GM18907 (cell line): ENCODE results near the gene TMPO.
"Not testable (repeated sequence)": the region's sequence is repeated elsewhere in the genome, so short reads cannot be mapped to it uniquely, and the experiment has no call there.

Experiments used
- ATAC-seq: cut with Tn5 transposase; IDR thresholded peaks from one replicate; pipeline ENCODE4 v1.9.1; 2021; ENCODE audit warnings: mild to moderate bottlenecking, moderate library complexity; ENCODE audit not compliant: unreplicated experiment

Gene TMPO

DNA sequence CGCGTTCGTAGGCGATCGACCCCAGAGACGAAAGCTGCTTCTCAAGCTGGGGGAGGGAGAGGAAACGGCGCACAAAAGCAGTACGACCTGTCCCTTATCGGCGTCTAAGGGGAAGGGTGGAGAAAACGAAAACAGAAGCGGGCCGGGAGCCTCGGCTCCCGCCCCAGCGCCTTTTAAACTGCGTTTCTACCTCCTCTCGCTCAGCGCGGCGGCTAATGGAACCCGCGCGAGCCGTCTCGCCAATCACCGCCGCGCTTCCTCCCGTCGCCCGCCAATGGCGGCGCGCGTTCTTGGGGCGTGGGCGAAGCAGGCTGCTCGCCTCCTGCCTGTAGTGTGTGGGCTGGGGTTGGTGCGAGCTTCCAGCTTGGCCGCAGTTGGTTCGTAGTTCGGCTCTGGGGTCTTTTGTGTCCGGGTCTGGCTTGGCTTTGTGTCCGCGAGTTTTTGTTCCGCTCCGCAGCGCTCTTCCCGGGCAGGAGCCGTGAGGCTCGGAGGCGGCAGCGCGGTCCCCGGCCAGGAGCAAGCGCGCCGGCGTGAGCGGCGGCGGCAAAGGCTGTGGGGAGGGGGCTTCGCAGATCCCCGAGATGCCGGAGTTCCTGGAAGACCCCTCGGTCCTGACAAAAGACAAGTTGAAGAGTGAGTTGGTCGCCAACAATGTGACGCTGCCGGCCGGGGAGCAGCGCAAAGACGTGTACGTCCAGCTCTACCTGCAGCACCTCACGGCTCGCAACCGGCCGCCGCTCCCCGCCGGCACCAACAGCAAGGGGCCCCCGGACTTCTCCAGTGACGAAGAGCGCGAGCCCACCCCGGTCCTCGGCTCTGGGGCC, at the start of gene TMPO:
Gene TMPO (plus strand): TSS at position 304 of the 824 bp plus-strand sequence. CDS start 278 bp downstream, at position 582.
- ATAC-seq = peak; percentile 84

- ATAC-seq = no peak
Measured at GRCh38 chr12:98465950-98466602, 49.3 kb upstream of the TMPO start.

GRCh38 chr12:98466640-98467400, 48.6 kb upstream of the TMPO start:
- no peak for ATAC-seq

- no peak for ATAC-seq
Measured at GRCh38 chr12:98469109-98469508, 46.3 kb upstream of the TMPO start.

GRCh38 chr12:98470469-98471082, 44.8 kb upstream of the TMPO start:
- ATAC-seq = peak; percentile 75

- ATAC-seq = peak; percentile 10
Measured at GRCh38 chr12:98471085-98471484, 44.3 kb upstream of the TMPO start.

- no peak for ATAC-seq
Measured at GRCh38 chr12:98475565-98475908, 39.9 kb upstream of the TMPO start.

DNA sequence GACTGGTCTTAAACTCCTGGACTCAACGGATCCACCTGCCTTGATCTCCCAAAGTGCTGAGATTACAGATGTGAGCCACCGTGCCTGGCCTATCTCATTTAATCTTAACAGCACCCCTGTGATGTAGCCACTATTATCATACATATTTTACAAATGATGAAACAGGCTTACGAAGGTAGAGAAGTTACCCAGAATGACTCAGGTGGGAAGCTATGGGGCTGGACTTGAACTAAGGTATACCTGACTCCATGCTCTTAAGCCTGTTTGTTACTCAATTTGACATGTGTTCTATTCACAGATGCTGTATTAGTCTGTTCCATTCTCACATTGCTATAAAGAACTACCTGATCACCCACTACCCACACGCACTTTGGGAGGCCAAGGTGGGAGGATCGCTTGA, 36.8 kb upstream of the TMPO start:
- no peak for ATAC-seq

GRCh38 chr12:98483621-98484503, 31.5 kb upstream of the TMPO start:
- no peak for ATAC-seq

- ATAC-seq = no peak
Measured at GRCh38 chr12:98485792-98486340, 29.5 kb upstream of the TMPO start.

DNA sequence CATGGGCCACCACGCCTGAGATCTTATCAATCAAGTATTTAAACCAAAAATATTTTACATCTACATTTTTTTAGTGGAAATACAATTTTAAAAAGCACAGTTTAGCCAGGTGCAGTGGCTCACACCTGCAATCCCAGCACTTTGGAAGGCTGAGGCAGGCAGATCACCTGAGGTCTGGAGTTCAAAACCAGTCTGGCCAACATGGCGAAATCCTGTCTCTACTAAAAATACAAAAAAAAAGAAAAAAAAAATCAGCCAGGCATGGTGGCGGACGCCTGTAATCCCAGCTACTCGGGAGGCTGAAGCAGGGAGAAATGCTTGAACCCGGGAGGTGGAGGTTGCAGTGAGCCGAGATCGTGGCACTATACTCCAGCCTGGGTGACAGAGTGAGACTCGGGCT, 27.0 kb upstream of the TMPO start:
- not testable (repeated sequence) for ATAC-seq

DNA sequence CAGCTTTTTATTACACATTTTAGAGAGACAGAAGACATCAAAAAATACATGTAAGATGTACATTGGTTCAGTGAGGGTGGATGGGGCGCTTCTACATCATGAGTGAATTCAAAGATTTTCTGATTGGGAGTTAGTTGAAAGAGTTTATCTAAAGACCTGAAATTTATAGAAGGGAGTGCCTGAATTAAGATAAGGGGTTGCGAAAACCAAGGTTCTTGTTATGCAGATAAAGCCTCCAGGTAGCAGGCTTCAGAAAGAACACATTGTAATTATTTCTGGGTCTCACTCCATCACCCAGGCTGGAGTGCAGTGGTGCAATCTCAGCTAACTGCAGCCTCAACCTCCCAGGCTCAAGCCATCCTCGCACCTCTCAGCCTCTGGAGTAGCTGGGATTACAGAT, 26.2 kb upstream of the TMPO start:
- ATAC-seq = no peak

GRCh38 chr12:98490501-98491453, 24.6 kb upstream of the TMPO start:
- peak; percentile 92 for ATAC-seq

- no peak for ATAC-seq
Measured at GRCh38 chr12:98492580-98493140, 22.7 kb upstream of the TMPO start.

DNA sequence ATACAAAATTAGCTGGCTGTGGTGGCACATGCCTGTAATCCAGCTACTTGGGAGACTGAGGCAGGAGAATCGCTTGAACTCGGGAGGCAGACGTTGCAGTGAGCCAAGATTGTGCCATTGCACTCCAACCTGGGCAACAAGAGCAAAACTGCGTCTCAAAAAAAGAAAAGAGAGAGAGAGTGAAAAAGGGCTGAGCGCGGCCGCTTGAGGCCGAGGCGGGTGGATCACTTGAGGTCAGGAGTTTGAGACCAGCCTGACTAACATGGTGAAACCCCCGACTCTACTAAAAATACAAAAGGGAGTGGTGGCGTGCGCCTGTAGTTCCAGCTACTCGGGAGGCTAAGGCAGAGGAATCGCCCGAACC, 14.1 kb upstream of the TMPO start:
- ATAC-seq = not testable (repeated sequence)

- peak; percentile 59 for ATAC-seq
Measured at GRCh38 chr12:98503342-98503591, 12.1 kb upstream of the TMPO start.

- peak; percentile 83 for ATAC-seq
Measured at GRCh38 chr12:98503592-98504367, 11.6 kb upstream of the TMPO start.

DNA sequence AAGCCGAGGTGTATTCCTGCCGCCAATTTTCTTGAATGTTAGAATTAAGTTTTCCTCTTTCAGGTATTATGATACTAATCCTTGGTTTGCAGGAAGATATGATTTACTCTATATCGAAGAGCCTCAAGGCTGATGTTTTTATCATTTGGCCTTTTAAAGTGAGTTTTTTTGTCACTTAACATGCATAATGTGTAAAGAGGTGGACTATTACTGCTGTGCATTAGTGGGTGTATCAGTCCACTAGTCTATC, 11.1 kb upstream of the TMPO start:
- ATAC-seq = no peak
